NCI-H748 (cell line): Measurements from ENCODE around the gene RRAS.
"Not testable (repeated sequence)": the region's sequence is repeated elsewhere in the genome, so short reads cannot be mapped to it uniquely, and the experiment has no call there.

Experiments
- DNase-seq: peaks from one replicate; lab custom pipeline; 2025; ENCODE audit not compliant: unreplicated experiment; lab: John Stamatoyannopoulos, UW

Gene RRAS

DNA sequence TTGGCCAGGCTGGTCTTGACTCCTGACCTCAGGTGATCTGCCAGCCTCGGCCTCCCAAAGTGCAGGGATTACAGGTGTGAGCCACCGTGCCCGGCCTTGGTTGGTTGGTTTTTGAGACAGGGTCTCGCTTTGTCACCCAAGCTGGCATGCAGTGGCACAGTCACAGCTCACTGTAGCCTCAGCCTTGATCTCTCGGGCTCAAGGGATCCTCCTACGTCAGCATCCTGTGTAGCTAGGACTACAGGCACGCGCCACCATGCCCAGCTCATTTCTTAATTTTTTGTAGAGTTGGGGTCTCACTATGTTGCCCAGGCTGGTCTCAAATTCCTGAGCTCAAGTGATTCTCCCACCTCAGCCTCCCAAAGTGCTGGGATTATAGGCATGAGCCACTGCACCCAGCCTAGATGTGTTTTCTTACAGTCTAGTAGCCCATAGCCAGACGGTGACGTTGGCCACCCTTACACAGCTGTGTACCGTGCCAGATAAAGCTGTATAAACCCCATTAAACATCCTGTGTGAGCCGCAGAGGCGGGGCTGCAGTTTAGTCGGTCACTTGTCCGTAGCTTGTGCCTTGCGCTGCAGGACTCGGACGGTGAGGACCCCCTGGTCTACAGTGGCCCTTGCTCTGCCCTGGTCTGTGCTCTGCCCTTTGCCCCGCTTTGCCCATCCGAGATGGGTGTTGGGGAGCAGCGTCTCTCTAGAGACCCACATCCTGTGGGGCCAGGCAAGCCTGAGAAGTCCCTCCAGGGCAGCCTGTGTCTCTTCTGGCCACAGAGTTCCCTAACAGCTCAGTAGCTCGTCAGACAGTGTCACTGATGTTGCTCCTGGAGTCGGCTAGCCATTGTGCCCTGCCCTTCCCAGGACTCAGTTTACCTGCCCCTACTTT lies 15.9 kb upstream of the RRAS start:
- DNase-seq: no peak

DNA sequence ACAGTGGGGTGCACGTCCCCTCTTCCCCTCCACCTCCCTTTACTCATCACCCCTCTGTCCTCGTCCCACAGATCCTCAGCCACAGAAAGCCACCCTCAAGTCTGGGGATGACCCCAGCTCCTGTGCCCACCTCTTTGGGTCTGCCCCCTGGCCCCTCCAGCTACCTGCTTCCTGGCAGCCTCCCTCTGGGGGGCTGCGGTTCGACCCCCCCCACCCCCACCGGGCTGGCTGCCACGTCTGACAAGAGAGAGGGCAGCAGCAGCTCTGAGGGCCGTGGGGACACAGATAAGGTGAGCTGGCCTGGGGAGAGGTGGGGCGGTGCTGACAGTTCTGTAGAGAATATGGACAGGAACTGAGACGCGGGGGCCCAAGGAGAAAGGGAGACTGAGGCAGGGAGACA lies 14.6 kb upstream of the RRAS start:
- DNase-seq: no peak

DNA sequence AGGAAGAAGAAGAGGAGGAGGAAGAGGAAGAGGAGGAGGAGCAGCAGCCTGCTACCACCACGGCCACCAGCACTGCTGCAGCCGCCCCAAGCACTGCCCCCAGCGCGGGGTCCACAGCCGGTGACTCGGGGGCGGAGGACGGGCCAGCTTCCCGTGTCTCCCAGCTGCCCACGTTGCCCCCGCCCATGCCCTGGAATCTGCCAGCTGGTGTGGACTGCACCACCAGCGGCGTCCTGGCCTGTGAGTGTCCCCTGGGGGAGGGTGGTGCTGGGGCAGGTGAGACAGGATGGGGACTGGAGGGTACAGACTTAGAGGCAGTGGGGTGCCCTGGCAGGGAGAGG lies 13.5 kb upstream of the RRAS start:
- DNase-seq: no peak

DNA sequence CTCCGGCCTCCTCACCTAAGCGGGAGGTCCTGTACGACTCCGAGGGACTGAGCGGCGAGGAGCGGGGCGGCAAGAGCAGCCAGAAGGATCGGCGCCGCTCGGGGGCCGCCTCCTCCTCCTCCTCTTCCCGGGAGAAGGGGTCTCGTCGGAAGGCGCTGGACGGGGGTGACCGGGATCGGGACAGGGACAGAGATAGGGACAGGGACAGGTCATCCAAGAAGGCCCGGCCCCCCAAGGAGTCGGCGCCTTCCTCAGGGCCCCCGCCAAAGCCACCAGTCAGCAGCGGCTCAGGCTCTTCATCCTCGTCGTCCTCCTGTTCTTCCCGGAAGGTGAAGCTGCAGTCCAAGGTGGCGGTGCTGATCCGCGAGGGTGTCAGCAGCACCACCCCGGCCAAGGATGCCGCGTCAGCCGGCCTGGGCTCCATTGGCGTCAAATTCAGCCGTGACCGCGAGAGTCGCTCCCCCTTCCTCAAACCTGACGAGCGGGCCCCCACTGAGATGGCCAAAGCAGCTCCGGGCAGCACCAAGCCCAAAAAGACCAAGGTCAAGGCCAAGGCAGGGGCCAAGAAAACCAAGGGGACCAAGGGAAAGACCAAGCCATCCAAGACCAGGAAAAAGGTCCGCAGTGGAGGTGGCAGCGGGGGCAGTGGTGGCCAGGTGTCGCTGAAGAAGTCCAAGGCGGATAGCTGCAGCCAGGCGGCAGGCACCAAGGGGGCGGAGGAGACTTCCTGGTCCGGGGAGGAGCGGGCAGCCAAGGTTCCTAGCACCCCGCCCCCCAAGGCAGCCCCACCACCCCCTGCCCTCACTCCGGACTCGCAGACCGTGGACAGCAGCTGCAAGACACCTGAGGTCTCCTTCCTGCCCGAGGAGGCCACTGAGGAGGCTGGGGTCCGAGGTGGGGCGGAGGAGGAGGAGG lies 12.9 kb upstream of the RRAS start:
- no peak for DNase-seq

DNA sequence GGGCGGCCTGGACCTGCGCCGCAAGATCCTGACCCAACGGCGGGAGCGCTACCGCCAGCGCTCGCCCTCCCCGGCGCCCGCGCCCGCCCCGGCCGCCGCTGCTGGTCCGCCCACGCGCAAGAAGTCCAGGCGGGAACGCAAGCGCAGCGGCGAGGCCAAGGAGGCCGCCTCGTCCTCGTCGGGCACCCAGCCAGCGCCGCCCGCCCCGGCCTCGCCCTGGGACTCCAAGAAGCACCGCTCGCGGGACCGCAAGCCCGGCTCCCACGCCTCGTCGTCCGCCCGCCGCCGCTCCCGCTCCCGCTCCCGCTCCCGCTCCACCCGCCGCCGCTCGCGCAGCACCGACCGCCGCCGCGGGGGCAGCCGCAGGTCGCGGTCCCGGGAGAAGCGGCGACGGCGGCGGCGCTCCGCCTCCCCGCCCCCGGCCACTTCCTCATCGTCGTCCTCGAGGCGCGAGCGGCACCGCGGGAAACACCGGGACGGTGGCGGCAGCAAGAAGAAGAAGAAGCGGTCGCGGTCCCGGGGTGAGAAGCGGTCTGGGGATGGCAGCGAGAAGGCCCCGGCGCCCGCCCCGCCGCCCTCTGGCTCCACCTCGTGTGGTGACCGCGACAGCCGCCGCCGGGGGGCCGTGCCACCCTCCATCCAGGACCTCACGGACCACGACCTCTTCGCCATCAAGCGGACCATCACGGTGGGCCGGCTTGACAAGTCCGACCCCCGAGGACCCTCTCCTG lies 12.0 kb upstream of the RRAS start:
- DNase-seq: no peak

DNA sequence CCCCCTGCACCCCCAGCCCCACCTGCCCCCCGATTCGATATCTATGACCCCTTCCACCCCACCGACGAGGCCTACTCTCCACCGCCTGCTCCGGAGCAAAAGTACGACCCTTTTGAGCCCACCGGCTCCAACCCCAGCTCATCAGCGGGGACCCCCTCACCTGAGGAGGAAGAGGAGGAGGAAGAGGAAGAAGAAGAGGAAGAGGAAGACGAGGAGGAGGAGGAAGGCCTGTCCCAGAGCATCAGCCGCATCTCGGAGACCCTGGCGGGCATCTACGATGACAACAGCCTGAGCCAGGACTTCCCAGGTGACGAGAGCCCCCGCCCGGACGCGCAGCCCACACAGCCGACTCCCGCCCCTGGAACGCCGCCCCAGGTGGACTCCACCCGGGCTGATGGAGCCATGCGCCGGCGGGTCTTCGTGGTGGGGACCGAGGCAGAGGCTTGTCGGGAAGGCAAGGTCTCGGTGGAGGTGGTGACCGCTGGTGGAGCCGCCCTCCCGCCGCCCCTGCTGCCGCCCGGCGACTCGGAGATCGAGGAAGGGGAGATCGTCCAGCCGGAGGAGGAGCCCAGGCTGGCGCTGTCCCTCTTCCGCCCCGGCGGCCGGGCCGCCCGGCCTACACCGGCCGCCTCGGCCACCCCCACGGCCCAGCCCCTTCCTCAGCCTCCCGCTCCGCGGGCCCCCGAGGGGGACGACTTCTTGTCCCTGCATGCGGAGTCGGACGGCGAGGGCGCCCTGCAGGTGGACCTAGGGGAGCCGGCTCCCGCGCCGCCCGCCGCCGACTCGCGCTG lies 11.3 kb upstream of the RRAS start:
- DNase-seq: no peak

DNA sequence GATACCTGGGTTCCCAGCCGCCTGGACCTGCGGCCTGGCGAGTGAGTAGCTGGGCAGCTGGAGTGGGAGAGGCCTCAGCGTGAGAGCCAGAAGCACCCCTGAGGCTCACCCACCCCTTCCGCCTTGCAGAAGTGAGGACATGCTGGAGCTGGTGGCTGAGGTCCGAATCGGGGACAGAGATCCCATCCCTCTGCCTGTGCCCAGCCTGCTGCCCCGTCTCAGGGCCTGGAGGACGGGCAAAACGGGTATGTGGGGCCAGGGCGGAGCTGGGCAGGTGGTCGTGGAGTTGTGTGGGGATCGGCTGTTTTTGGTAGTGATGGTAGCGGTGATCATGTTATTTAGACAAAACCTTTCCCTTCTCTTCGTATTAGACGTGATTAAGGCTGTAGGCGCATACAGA lies 6.6 kb upstream of the RRAS start:
- no peak for DNase-seq

DNA sequence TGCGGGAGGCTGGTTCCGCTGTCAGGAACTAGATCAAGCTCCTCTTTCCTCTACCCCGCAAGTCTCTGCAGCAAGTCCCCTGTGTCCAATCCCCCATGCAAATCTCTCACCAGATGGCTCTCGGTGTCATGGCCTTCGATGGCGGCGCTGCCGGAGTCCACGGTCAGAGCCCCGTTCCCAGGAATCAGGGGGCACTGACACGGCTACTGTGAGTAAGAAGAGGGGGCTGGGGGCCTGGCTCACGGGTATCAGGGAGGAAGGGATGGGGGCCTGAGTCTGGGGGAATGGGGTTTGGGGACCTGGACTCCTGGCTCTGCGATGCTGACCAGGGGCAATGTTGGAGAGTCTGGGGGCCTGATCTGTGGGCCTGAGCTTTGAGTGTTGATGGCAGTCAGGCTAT lies 6.1 kb upstream of the RRAS start:
- no peak for DNase-seq

DNA sequence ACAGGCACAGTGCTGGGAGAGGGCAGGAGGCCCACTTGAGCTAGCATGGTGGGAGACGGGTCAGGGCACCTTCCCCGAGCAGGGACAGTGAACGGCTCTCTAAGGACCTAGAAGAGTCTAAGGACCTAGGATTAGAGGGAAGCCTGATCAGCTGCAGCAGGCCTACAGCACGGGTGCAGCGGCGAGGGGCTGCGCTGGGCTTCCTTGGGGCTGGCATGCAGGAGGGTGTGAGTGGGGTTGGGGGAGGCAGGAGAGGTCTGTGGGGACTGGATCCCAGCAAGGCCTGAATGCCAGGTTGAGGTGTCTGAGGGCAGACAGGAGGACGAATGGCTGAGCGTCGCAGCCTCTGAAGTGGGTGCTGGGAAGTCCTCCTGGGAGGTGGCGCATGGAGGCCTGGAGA lies 5.6 kb upstream of the RRAS start:
- no peak for DNase-seq

DNA sequence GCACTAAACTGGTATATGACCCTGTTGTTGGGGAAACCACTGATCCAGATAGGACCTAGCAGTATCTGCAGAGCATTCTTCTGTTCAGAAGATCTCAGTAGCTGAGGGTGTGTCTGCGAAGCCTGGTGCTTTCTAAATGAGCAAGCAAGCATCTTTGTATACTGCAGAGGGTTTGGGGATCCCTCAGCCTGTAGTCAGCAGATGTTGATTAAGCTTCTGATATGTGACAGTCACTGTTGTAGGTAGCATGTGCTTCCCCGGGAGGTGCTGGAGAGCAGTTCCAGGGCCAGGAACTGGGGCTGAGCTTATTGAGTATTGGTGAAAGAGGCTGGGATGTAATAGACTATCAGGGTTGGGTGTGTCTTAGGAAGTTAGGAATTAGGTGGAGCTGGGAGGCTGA lies 3.5 kb upstream of the RRAS start:
- no peak for DNase-seq

DNA sequence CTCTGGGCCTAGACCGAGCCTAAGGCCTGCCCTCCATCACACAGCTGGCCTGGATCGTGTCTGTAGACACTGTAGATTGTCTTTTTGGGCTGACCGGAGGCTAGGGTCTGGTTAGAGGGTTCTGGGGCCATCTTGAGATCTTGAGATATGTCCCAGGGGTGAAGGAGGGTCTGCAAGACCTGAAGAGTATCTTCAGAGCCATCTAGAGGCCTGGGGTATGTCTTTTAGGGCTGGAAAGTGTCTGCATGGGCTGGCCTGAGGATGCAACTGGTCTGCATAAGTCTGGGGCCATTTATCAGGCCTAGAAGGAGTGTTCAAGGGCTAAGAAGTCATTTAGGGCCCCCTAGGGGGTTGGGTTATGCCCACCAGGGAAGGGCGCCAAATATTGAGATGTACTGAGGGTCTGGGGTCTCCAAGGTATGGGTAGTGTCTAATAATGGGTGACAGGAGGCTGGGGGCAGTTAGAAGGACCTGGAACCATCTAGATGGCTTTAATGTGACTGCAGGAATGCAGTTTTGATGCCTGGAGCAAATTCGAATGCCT lies 2.6 kb upstream of the RRAS start:
- no peak for DNase-seq

DNA sequence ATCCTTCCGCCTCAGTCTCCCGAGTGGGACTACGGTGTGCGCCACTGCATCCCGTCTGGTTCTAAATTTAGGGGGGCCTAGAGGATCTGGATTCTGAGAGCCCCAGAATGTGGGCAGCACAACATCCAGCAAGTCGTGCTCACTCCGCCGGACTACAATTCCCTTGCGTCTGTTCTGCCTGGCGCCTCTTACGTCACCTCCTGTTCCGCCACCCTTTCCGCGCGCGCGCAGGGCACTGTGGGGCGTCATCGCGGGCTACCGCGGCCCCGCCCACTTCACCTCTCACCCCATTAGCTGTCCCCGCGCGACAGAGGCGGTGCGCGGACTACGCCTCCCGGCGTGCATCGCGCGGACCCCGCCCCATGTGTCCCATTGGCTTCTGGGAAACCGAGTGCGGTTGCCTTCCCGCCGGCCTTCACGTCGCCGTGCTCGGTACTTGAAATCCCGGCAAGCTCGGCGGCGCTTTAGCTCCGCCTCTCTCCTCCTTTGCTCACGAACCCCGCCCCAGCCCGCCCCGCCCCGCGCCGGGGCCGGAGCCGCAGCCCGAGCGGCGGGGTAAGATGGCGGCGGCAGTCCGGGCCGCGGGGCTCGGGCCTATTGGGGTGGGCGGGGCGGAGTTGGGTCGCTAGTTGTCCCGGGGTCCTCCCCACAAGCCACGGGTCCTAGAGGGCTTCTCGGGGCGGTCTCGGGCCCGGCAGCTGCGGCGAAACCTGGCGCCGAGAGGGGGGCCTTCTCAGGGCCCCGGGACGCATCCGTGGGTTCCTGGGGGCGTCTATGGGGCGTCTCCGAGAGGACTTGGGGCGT lies 1.9 kb upstream of the RRAS start, which contains the start of gene SCAF1:
SCAF1 (plus strand) TSS at position 522 of the 804 bp plus-strand sequence. CDS start 2,818 bp downstream, outside the sequence.
- DNase-seq: peak; percentile 100

DNA sequence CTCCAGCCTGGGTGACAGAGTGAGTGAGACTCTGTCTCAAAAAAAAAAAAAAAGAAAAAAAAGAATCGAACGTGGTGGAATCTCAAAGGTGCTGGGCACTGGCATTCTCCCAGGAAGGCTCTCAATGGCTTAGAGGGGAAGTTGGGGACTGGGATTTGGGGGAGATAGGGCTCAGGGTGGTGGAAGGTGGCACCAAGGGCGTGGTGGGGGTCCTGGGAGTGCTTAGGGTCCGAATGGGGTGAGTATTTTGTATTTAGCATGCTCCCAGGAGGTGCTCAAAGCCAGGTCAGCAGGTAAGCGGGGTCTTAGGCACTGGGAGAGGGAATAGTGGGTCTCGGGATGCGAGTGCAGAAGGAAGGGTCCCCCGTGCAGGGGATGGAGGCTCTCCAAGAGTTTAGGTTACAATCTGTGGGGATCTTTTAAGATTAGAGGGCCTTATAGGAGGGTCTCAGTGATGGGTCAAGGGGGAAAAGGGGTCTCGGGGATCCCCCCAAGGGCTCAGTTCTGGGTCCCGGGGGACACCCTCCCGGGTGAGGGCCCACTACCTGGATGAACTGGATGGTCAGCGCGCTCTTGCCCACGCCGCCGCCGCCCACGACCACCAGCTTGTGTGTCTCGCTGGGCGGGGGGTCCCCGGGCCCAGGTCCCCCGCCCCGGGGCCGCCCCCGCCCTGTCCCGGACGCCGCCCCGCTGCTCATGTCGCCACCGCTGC lies 386 bp downstream of the RRAS start:
- no peak for DNase-seq

DNA sequence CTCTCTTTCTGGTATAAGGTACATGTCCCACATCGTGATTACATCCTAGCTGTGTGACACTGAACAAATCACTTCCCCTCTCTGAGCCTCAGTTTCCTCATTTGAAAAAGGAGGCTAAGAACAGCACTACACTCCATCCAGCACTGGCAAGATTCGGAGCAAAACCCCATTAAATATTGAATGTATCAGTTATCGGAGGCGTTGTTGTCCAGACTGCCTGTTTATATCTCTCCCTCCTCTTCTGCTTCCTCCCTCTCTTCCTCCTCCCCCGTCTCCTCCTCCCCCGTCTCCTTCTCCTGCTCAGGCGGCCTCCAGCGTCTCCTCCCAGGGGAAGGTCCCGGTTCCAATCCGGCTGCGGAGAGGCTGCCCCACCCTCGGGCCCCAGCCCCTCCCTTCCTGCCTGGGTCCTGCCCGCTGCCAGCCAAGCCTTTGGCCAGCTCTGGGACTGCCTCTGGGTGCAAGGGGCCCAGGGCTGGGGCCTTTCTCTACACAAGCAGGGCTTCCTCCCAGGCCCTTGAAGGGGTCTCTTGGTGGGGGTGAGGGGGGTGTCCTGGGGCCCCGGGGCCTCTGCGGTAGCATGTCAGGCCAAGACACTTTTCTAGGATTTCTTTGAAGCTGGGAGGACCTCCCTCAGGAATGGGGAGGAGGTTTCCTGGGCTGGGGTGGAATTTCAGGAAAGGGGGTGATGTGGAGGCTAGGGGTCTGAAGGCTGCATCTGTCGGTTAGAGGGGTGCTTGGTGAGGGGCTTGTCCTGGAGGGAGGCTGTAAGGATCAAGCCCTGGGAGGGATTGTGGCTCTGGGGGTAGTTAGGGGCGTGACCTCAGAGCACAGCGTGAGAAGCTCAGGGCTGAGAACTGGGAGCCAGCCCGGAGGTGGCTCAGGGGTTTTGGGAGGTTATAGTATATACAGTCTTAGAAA lies 1.9 kb downstream of the RRAS start:
- peak; percentile 20 for DNase-seq

DNA sequence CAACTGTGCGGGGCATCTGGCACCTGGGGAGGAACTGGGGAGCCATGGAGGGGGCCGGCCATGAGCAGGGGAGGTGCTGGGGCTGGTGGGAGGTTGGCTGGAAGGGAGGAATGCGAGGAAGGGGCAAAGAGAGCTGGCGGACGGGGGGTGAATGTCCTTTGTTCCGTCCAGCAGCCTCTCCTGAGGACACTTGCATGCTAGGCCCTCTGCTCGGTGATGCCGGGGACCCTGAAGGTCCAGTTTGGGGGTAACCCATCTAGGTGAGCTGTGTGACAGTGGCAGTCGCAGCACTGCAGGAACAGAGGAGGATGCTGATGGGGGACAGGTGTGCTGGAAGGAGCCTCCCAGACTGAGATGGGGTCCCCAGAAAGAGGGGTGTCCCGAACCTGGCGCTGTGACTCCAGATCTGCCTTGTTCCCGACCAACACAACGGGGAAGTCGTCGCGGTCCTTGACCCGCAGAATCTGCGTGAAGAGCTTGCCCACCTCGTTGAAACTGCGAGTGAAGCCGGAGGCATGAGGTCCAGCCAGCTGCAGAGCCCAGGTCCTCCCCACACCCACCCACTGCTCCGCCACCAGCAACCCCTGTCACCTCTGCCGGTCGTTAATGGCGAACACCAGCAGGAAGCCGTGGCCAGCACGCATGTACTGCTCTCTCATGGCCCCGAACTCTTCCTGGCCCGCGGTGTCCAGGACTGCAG lies 3.6 kb downstream of the RRAS start:
- no peak for DNase-seq

DNA sequence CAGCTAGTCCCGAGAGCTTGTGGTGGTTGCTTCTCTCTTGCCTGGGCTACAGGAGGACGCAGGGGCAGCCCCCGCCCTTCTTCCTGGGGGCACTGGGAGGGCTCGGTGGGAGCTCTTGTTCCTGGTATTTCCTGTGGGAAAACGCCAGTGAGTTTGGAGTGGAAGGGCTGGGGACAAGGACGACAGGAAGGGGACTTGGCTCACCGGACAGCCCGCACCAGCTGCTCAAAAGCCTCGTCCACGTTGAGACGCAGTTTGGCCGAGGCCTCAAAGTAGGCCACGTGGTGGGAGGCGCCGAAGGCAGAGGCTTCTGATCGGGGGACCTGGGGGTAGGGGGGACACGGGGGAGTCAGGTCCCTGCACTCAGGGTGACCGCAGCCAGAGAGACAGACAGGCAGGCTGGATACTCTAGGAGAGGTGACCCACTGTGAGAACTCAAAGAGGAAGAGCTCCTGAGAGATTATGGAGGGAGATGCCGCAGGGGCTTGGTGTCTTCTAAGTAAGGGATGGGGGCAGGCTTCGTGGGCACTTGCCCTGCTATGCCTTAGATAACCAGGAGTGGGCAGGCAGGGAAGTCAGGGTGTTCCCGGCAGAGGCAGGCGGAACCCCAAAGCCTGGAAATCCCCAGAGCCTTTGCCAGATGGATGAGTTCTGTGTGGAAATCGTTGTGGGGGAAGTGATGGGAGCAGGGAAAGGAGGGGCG lies 4.3 kb downstream of the RRAS start:
- DNase-seq: no peak

DNA sequence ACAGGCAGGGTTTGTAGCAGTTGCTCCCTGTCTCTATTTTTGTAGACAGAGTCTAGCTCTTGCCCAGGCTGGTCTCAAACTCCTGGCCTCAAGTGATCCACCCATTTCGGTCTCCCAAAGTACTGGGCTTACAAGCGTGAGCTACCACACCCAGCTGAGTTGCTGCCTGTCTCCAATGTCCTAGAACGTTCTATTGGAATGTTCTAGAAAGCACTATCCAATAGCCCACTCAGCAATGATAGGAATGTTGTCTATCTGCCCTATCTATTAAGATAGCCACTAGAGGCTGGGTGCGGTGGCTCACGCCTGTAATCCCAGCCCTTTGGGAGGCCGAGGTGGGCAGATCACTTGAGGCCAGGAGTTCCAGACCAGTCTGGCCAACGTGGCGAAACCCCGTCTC lies 6.7 kb downstream of the RRAS start:
- DNase-seq: not testable (repeated sequence)
